Measurements from ENCODE around the gene ACER3. TPM values are rescaled to one million over a fixed set of nuclear protein-coding genes. Genes with fewer than 3 reads are reported as not detected.

The ACER3 gene
- total RNA-seq, 1 donor from 2014 or later = 25.7 TPM

- no peak overlapping the region for H3K27ac Mint-ChIP-seq (ENCODE audit: unreplicated experiment)
- DNase-seq = no peak
Measured at GRCh38 chr11:77074626-77075221, 214.0 kb downstream of the ACER3 start.

DNA sequence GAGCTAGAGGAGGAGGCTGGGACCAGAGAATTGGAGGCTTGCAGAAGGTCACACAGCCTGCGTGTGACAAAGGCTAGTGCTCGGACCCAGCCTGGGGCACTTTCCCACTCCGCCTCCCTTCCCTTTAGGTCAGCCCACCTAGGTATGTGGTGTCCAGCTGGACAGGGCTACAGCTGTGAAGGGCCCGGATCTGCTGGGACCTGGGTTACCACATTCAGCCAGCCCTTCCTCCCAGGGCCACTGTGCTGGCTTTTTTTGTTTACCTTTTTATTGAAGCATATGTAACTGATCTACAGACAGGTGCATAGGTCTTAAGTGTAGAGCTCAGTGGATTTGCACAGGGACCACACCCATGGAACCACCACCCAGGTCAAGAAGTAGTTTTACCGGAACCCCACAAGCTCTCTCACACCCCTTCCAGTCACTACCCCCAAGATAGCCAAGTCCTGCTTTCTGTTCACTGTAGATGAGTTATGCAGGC is 214.7 kb downstream of the ACER3 start:
- Mint-ChIP-seq H3K36me3 (ENCODE audit: unreplicated experiment) (peaks cover 20% of the 10 kb centered on the region), H3K27ac (ENCODE audit: unreplicated experiment) (no peak overlapping the region), H3K27me3 (ENCODE audit: unreplicated experiment) (peaks cover 4% of the 10 kb centered on the region), H3K4me1 (ENCODE audit: low read depth, unreplicated experiment) (peaks cover 22% of the 10 kb centered on the region), H3K9me3 (ENCODE audit: unreplicated experiment) (peaks cover 7% of the 10 kb centered on the region), H3K4me3 (ENCODE audit: unreplicated experiment) (no peak overlapping the region)
- TF ChIP-seq, protein P1, sequence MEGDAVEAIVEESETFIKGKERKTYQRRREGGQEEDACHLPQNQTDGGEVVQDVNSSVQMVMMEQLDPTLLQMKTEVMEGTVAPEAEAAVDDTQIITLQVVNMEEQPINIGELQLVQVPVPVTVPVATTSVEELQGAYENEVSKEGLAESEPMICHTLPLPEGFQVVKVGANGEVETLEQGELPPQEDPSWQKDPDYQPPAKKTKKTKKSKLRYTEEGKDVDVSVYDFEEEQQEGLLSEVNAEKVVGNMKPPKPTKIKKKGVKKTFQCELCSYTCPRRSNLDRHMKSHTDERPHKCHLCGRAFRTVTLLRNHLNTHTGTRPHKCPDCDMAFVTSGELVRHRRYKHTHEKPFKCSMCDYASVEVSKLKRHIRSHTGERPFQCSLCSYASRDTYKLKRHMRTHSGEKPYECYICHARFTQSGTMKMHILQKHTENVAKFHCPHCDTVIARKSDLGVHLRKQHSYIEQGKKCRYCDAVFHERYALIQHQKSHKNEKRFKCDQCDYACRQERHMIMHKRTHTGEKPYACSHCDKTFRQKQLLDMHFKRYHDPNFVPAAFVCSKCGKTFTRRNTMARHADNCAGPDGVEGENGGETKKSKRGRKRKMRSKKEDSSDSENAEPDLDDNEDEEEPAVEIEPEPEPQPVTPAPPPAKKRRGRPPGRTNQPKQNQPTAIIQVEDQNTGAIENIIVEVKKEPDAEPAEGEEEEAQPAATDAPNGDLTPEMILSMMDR (IDR thresholded peaks at IDR 0.05; ENCODE audit: partially characterized antibody, unreplicated experiment) = no peak
- no peak for DNase-seq

More at GRCh38 chr11:77074626-77075221, 214.0 kb downstream of the ACER3 start:
- Mint-ChIP-seq H3K9me3 (ENCODE audit: unreplicated experiment) (peaks cover 7% of the 10 kb centered on the region), H3K4me1 (ENCODE audit: low read depth, unreplicated experiment) (peaks cover 25% of the 10 kb centered on the region), H3K27me3 (ENCODE audit: unreplicated experiment) (peaks cover 6% of the 10 kb centered on the region), H3K36me3 (ENCODE audit: unreplicated experiment) (peaks cover 19% of the 10 kb centered on the region), H3K4me3 (ENCODE audit: unreplicated experiment) (no peak overlapping the region)
- TF ChIP-seq, protein P1 (IDR thresholded peaks at IDR 0.05; ENCODE audit: partially characterized antibody, unreplicated experiment) = no peak

Other genes starting within 250 kb of the ACER3 start
- gene LRRC32, start 190.2 kb upstream of the ACER3 start, total RNA-seq (ENCODE audit: unreplicated experiment) = 0.39 TPM
- 29.2 TPM for gene TSKU, start 77.6 kb upstream of the ACER3 start, total RNA-seq (ENCODE audit: unreplicated experiment)
- not detected for gene B3GNT6, start 173.5 kb downstream of the ACER3 start, total RNA-seq (ENCODE audit: unreplicated experiment)
- 45.0 TPM for gene CAPN5, start 206.1 kb downstream of the ACER3 start, total RNA-seq (ENCODE audit: unreplicated experiment)
- not detected for gene OMP, start 241.9 kb downstream of the ACER3 start, total RNA-seq (ENCODE audit: unreplicated experiment)

Measured in glutamatergic neuron (in vitro differentiated cells).